Measurements from ENCODE around the gene PPL.

GRCh38 chr16:4909825-4910224 is 27.1 kb downstream of the PPL start:
- TF ChIP-seq CTCF (IDR thresholded peaks at IDR 0.05) (no peak), POLR2A (IDR thresholded peaks at IDR 0.05) (no peak), POLR2AphosphoS5 (IDR thresholded peaks at IDR 0.05) (no peak), EP300 (IDR thresholded peaks at IDR 0.05) (no peak)

All from suprapubic skin (tissue), 4 donors.